T-helper 17 cell (primary cell): ENCODE measurements around the gene TRIO. TPM values are rescaled to one million over a fixed set of nuclear protein-coding genes. Genes with fewer than 3 reads are reported as not detected.

ENCODE experiments used
- ATAC-seq: fragments of 150-1000 bp; cut with Tn5 transposase; 2 replicates; pipeline ENCODE4 v1.10.0; 2021; ENCODE audit warnings: mild to moderate bottlenecking, moderate library complexity
- DNase-seq, 3 donors: peaks; one replicate each; pipeline versions ENCODE4 v3.0.0 to v3.0.0-alpha.2; 2020 to 2021
- H3K9me3 ChIP-seq: one replicate; pipeline ENCODE4 v1.7.0; 2013; ENCODE audit warnings: low read length, mild to moderate bottlenecking; ENCODE audit not compliant: control insufficient read depth, poor library complexity, severe bottlenecking
- H3K27ac Mint-ChIP-seq: one replicate; pipeline ENCODE4 v1.8.0; 2022; ENCODE audit warnings: mild to moderate bottlenecking, moderate library complexity, mixed read lengths
- H3K27me3 Mint-ChIP-seq: one replicate; pipeline ENCODE4 v1.8.0; 2022; ENCODE audit warnings: mixed read lengths
- H3K36me3 Mint-ChIP-seq: one replicate; pipeline ENCODE4 v1.8.0; 2022; ENCODE audit warnings: low read depth, mixed read lengths
- H3K4me1 Mint-ChIP-seq: one replicate; pipeline ENCODE4 v1.8.0; 2022; ENCODE audit warnings: mild to moderate bottlenecking, mixed read lengths
- H3K4me3 Mint-ChIP-seq: one replicate; pipeline ENCODE4 v1.8.0; 2022; ENCODE audit warnings: mild to moderate bottlenecking, moderate library complexity, mixed read lengths
- total RNA-seq, 4 donors: library from RNA in 2 of 4; stranded (reverse) in 2 of 4; gene quantifications; one replicate each; pipeline ENCODE4 v1.2.3 and lab custom pipeline; 2022 to 2026

The TRIO gene
- total RNA-seq, 2 donors from 2014 or later = 19.3 to 19.5 TPM

DNA sequence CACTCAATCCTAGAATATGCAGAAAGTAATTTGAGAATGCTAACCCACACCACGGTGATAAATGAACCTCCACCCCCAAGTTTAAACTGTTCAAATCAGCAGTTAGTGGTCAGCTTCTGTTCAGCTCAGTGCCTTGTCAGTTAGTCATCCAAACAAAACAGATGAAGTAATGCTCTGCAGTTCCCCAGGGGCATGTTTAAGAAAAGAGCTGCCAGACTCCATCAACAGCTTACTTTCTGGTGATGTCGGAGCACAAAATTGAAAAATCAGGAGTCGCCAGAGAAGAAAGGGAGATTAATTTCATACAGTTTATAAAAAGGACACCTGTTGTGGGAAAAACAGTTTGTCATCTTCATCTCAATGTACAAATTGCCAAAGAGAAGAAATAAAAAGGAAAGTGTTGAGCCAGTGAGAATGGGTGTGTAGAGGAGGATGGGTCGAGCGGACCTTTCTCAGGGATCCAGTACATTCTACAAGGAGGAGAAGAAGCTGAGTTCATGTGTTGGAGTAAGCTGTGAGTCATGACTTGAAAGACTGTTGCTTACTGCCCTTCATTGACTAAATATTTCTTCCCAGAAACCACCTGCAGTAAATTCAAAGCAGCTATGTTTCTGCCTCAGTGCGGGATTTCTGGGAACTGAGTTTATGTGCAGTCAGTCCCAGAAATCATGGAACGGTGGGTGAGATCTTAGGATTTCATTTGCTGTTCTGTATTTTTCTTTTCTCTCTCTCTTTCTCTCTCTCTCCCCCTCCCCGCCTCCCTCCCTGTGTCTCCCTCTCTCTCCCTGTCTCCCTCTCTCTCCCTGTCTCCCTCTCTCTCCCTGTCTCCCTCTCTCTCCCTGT is 13.7 kb downstream of the TRIO start:
- no peaks in the 10 kb centered on the region for H3K4me1 Mint-ChIP-seq
- ATAC-seq = no peak

DNA sequence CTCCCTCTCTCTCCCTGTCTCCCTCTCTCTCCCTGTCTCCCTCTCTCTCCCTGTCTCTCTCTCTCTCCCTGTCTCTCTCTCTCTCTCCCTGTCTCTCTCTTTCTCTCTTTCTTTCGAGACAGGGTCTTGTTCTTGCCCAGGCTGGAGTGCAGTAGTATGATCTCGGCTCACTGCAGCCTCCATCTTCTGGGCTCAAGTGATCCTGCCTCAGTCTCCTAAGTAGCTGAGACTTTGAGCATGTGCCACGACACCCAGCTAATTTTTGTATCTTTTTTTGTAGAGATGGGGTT is 14.3 kb downstream of the TRIO start:
- no peaks in the 10 kb centered on the region for H3K9me3 ChIP-seq
- H3K27me3 Mint-ChIP-seq = peaks cover 35% of the 10 kb centered on the region
- no peaks in the 10 kb centered on the region for H3K4me1 Mint-ChIP-seq
- no peak overlapping the region for H3K4me3 Mint-ChIP-seq
- H3K36me3 Mint-ChIP-seq = no peaks in the 10 kb centered on the region
- no peak for DNase-seq
- no peak for ATAC-seq
- H3K27ac Mint-ChIP-seq = no peak overlapping the region

More for the DNA sequence above, 13.7 kb downstream of the TRIO start:
- Mint-ChIP-seq H3K36me3 (no peaks in the 10 kb centered on the region), H3K4me3 (no peak overlapping the region), H3K27ac (no peak overlapping the region), H3K27me3 (peaks cover 37% of the 10 kb centered on the region)
- no peaks in the 10 kb centered on the region for H3K9me3 ChIP-seq
- no peak for DNase-seq

DNA sequence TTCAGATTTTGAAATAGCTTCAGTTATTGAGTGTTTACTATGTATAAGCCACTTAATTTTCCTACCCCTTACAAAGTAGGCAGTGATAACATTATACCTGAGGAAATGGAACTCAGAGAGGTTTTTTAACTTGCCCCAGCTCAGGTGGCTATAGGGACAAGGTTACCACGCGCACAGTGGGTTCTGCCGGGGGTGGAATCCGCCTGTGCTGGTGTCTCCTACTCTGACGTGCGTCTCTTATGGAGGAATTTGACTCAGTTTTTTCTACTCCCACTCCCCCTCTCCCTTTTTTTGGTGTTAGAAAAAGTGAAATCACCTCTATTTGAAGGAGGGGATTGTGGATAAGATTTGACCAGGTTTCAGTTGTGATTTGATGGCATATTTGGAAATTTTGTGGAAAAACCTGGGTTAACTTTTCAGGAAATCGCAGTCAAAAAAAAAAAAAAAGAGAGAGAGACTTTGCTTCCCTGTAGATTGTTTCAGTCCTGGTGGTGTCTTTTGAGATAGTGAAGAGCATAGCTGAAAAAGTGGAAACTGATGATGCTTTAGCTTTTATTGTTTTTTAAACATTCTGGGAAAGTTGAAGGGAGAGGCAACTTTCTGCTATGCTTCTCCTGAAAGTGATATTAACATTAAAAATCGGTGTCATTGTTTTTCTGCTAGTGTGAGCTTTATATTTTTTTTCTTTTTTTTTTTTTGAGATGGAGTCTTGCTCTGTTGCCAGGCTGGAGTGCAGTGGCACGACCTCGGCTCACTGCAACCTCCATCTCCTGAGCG is 15.9 kb downstream of the TRIO start:
- no peaks in the 10 kb centered on the region for H3K4me1 Mint-ChIP-seq
- ATAC-seq = no peak
- H3K27me3 Mint-ChIP-seq = peaks cover 19% of the 10 kb centered on the region
- no peak overlapping the region for H3K4me3 Mint-ChIP-seq
- no peaks in the 10 kb centered on the region for H3K36me3 Mint-ChIP-seq
- no peaks in the 10 kb centered on the region for H3K9me3 ChIP-seq
- DNase-seq = no peak
- H3K27ac Mint-ChIP-seq = no peak overlapping the region

DNA sequence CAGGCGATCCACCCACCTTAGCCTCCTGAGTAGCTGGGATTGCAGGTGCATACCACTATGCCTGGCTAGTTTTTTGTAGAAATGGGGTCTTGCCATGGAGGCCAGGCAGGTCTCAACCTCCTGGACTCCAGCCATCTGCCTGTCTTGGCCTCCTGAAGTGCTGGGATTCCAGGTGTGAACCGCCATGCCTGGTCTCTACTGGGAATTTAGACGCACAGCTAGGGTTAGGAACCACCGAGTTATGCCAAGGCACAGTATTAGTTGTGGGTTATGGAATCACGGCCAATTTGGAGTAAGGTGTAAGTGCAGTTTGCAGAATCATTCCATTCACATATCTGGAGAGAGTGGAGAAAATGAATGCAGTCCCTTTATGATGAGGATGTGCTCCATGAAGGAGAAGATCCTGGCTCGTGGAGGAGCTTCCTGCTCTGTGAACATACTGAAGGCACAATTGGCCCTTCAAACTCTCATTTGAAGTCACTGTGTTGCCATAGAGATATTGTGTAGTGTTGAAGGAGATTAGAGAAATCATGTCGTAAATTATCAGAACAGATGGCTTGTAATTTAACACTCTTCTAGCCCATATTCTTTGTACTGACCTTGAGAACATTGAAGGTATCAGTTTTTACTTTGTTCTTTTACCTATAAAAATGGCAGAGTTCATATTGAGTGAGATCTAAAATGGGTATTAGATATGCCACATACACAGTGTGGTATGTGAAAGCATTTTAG is 18.8 kb downstream of the TRIO start:
- no peak for DNase-seq
- no peak overlapping the region for H3K4me3 Mint-ChIP-seq
- no peaks in the 10 kb centered on the region for H3K36me3 Mint-ChIP-seq
- no peaks in the 10 kb centered on the region for H3K4me1 Mint-ChIP-seq
- peaks cover 23% of the 10 kb centered on the region for H3K27me3 Mint-ChIP-seq
- no peaks in the 10 kb centered on the region for H3K9me3 ChIP-seq
- H3K27ac Mint-ChIP-seq = no peak overlapping the region
- no peak for ATAC-seq

DNA sequence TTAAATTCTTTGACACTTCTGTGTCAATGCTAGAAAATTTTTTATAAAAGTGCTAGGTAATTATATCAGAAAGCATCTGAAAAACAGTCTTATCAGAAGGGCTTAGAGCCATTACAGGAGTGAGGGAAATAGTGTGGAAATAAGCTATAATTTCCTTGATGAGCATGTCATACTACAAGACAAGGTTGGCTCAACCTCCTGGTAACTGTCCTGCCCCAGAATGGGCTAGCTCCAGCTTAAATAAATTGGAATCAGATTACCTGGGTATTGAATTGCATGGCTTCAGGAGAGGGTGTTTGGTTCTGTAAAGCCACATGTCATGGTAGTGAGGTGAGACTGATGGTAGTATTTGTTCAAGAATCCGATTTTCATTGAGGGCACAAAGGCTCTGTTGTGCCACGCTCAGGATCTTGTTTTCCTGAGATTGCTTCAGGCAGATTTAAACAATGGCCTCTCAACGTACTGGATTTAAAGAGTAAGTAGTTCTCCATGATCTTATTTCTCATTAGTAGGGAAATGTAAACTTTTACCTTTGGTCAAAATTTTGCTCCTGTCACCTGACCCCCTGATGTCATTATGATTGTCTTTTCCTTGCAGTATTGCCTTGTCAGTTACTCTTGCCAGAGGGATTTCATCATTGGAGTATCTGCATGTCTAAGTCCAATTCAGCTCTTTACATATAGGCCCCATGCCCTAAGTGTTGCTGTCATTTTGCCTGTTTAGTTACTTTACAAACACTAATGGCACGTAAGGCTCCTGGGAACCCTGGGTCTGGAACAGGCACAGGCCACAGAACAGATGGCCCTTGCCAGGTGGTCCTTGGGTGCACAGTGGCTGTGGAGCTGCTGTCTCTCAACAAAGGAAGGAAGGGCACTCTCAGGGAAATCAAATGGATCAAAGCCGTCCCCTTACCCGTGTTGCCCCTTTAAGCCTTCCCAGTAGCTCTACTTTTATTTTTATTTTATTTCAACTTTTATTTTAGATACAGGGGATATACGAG is 21.3 kb downstream of the TRIO start:
- H3K9me3 ChIP-seq = no peaks in the 10 kb centered on the region
- Mint-ChIP-seq H3K4me3 (no peak overlapping the region), H3K4me1 (peaks cover 6% of the 10 kb centered on the region)

DNA sequence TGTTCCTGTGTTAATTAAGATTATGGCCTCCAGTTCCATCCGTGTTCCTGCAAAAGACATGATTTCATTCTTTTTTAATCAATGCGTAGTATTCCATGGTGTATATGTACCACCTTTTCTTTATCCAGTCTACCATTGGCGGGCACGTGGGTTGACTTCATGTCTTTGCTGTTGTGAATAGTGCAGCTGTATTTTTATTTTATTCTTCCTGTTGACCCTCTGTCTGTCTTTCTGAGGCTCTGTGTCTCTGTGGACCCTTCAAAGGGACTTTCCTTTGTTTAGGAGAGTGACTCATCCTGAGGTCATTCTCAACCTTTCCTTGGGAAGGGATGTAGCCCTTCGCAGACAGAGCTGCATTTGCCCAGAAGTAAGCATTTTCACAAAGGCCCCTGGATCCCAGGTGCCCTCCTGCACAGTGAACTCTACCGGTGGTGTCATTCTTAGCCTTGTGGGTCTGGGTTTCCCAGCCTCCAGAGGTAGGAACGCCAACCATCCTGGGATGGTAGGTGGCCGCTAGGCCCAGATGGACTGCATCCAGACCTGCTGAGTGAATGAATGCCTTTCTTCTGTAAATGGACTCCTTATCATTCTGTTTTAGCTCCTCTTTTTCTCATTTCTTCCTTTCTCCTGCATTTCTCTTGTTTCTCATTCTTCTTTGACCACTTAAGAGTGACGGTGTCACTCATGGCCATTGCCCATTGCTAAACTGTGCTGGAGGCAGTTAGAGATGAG is 22.4 kb downstream of the TRIO start:
- peaks cover 6% of the 10 kb centered on the region for H3K4me1 Mint-ChIP-seq

More for the DNA sequence above, 21.3 kb downstream of the TRIO start:
- Mint-ChIP-seq H3K36me3 (peaks cover 2% of the 10 kb centered on the region), H3K27me3 (peaks cover 27% of the 10 kb centered on the region), H3K27ac (no peak overlapping the region)
- ATAC-seq = no peak
- no peak for DNase-seq

DNA sequence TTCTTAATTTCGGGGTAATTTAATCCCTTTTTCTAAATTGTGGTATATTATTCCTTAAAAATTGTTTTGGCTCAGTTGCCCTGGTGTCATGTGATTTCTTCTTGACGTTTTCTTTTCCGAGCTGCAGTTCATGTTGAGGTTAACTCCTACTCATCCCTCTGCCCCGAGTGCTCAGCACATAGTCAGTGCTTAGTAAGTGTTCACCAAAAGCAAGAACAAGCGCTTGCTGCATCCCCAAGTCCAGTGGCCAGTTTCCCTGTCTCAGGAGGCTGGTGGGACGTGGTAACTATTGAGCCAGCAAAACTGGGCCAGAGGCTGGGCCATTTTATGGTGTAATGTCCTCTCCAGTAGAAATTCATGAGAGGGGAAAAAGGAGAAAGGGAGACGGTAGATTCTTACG is 23.3 kb downstream of the TRIO start:
- H3K9me3 ChIP-seq = no peaks in the 10 kb centered on the region
- peaks cover 2% of the 10 kb centered on the region for H3K36me3 Mint-ChIP-seq
- H3K27me3 Mint-ChIP-seq = peaks cover 25% of the 10 kb centered on the region
- H3K4me1 Mint-ChIP-seq = peaks cover 6% of the 10 kb centered on the region
- ATAC-seq (no peak), DNase-seq (no peak)
- no peak overlapping the region for H3K27ac Mint-ChIP-seq
- no peak overlapping the region for H3K4me3 Mint-ChIP-seq

More for the DNA sequence above, 22.4 kb downstream of the TRIO start:
- no peaks in the 10 kb centered on the region for H3K9me3 ChIP-seq
- DNase-seq (no peak), ATAC-seq (no peak)
- Mint-ChIP-seq H3K36me3 (peaks cover 2% of the 10 kb centered on the region), H3K4me3 (no peak overlapping the region), H3K27me3 (peaks cover 23% of the 10 kb centered on the region), H3K27ac (no peak overlapping the region)

DNA sequence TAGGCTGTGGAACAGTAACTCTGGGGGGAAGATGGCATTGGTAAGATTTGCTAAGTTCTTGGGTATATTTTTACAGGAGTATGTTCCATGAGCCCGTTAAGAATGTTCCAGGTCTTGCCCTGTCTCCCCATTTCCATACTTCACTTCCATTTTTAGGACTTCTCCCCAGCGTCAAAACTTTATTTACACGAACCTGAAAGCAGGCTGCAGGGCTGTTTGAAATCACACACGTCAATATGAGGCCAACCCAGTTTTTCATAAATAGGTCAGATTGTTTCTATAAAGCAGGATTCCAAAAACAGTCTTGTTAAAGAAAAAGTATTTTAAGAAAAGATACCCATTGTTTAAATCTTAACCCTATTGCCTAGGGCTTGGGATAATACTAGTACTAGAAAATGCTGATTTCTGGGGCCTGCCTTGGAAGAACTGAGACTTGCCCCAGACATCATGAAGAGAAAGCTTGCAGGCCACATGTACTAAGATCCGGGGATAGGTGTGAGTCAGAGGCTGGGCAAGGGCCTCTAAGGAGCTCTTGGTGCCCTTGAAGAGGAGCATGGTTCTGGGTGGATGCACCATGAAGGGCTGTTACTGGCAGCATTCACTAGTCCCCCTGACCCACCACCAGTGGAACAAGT is 24.2 kb downstream of the TRIO start:
- DNase-seq (no peak), ATAC-seq (no peak)
- no peaks in the 10 kb centered on the region for H3K9me3 ChIP-seq
- Mint-ChIP-seq H3K27ac (no peak overlapping the region), H3K4me3 (no peak overlapping the region), H3K36me3 (peaks cover 2% of the 10 kb centered on the region), H3K4me1 (peaks cover 8% of the 10 kb centered on the region), H3K27me3 (peaks cover 34% of the 10 kb centered on the region)

DNA sequence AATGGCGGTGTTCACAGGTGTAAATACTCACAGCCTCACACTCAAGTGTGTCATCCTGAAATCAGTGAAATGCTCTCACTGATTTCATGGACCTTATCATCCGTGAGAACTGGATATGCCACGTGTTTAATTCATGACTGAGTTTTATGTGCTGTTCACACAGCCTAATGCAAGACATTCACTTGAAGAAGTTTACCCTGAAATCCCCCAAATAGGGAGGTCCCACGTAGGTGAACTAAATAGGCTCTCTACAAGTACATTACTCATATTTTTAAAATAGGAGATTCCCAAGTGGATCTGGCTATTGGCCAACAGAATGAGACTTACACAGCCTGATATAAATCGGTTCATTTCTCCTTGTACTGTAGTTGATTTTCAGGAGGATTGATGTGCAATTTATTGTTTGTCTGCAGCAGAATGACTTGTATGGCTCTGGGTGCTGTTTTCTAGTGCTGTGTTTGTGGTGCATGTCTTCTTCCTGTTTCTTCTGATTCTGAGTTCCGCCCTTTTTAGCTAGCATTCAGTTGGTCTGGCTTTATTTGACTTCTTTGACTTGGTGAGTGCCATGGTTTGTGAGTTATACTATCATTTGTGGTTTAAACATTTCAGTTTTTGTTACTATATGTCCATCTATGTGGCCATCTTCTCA is 25.1 kb downstream of the TRIO start:
- Mint-ChIP-seq H3K36me3 (peaks cover 5% of the 10 kb centered on the region), H3K27ac (no peak overlapping the region), H3K4me3 (no peak overlapping the region), H3K27me3 (peaks cover 41% of the 10 kb centered on the region), H3K4me1 (peaks cover 12% of the 10 kb centered on the region)
- ATAC-seq = no peak
- no peaks in the 10 kb centered on the region for H3K9me3 ChIP-seq
- DNase-seq = no peak

DNA sequence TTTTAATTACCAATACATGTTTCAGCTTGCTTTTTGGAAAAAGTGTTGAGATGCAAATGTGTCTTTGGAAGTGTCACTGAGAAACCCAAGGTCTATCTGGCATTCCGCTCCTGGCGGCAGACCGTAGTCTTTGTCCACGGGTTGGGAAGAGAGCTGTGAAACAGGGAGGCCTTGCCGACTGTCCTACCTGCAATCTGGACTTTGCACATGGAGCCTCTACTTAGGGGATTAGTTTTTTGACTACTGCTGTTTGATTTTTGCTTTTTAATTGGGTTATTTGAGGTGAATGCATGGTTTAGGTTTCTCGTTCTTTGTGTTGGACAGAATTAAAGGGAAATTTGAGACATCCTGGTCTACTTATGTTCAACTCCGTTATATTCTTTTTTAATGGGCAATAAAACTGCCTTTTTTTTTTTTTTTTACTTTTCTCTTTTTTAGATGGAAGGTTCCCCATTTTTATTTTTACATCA is 25.7 kb downstream of the TRIO start:
- no peaks in the 10 kb centered on the region for H3K9me3 ChIP-seq
- ATAC-seq = no peak
- peaks cover 5% of the 10 kb centered on the region for H3K36me3 Mint-ChIP-seq
- H3K4me1 Mint-ChIP-seq = peaks cover 12% of the 10 kb centered on the region
- H3K4me3 Mint-ChIP-seq = no peak overlapping the region
- peaks cover 47% of the 10 kb centered on the region for H3K27me3 Mint-ChIP-seq
- DNase-seq = no peak
- H3K27ac Mint-ChIP-seq = no peak overlapping the region

DNA sequence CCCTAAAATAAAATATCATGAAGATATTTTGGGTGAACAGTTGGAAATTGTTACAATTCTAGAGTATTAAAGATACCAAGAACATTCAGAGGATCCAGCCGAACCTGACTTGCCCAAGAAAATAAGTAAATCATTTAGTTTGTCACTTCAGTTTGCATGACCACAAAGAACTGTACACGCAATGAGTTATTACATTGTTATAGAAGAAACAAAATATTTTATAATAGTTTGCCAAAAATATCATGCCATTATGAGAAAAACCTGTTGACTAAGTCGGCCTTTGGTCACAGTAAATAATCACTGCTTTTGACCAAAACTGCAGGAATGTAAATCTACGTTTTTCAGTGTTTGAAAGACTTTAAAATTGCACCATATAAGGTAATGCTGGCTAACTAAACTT is 27.9 kb downstream of the TRIO start:
- ATAC-seq = no peak
- Mint-ChIP-seq H3K27ac (no peak overlapping the region), H3K4me3 (no peak overlapping the region), H3K27me3 (peaks cover 55% of the 10 kb centered on the region), H3K4me1 (peaks cover 12% of the 10 kb centered on the region), H3K36me3 (peaks cover 5% of the 10 kb centered on the region)
- no peak for DNase-seq
- no peaks in the 10 kb centered on the region for H3K9me3 ChIP-seq
